Measurements from ENCODE around the gene RDH13.
A peak's percentile ranks its signal among the peaks of the same experiment; 100 is the strongest.

- TF ChIP-seq POLR2AphosphoS5 (IDR thresholded peaks at IDR 0.05), result peak in 1 of 3 donors; percentile 3
- TF ChIP-seq EP300 (IDR thresholded peaks at IDR 0.05; ENCODE audit: low read depth), result no peak
- TF ChIP-seq POLR2A (IDR thresholded peaks at IDR 0.05), result no peak
- TF ChIP-seq, protein P1, sequence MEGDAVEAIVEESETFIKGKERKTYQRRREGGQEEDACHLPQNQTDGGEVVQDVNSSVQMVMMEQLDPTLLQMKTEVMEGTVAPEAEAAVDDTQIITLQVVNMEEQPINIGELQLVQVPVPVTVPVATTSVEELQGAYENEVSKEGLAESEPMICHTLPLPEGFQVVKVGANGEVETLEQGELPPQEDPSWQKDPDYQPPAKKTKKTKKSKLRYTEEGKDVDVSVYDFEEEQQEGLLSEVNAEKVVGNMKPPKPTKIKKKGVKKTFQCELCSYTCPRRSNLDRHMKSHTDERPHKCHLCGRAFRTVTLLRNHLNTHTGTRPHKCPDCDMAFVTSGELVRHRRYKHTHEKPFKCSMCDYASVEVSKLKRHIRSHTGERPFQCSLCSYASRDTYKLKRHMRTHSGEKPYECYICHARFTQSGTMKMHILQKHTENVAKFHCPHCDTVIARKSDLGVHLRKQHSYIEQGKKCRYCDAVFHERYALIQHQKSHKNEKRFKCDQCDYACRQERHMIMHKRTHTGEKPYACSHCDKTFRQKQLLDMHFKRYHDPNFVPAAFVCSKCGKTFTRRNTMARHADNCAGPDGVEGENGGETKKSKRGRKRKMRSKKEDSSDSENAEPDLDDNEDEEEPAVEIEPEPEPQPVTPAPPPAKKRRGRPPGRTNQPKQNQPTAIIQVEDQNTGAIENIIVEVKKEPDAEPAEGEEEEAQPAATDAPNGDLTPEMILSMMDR (IDR thresholded peaks at IDR 0.05), result no peak
Observed at GRCh38 chr19:55106591-55106990, 43.6 kb upstream of the RDH13 start.
